CD4-positive, alpha-beta memory T cell (primary cell): Measurements from ENCODE around the gene ZNF341. TPM values are rescaled to one million over a fixed set of nuclear protein-coding genes. Genes with fewer than 3 reads are reported as not detected.

Experiments
- CTCF ChIA-PET: fragments of 350-600 bp; sonication (Branson Sonifier 250); formaldehyde crosslinking; loops from one replicate; lab custom pipeline; 2021; ENCODE audit warnings: inconsistent platforms; ENCODE audit not compliant: partially characterized antibody; lab: Charles Lee
- POLR2A ChIA-PET: fragments of 350-600 bp; sonication (Branson Sonifier 250); formaldehyde crosslinking; loops from one replicate; lab custom pipeline; 2021; ENCODE audit not compliant: partially characterized antibody; lab: Charles Lee
- DNase-seq, 5 donors: peaks; one replicate each; pipeline versions ENCODE4 v3.0.0 to v3.0.0-alpha.2; 2020 to 2022; ENCODE audit warnings: mixed read lengths in 1 of 5
- H3K27ac ChIP-seq: one replicate; pipeline ENCODE4 v1.7.0; 2013; ENCODE audit warnings: low read depth, low read length
- H3K27me3 ChIP-seq: 2 replicates; pipeline ENCODE4 v1.7.0; 2013; ENCODE audit warnings: mild to moderate bottlenecking, low read length, moderate library complexity; ENCODE audit not compliant: insufficient read depth
- H3K36me3 ChIP-seq: 2 replicates; pipeline ENCODE4 v1.7.0; 2013; ENCODE audit warnings: mild to moderate bottlenecking, low read length, moderate library complexity; ENCODE audit not compliant: insufficient read depth
- H3K4me1 ChIP-seq: 2 replicates; pipeline ENCODE4 v1.7.0; 2013; ENCODE audit warnings: mild to moderate bottlenecking, low read length, moderate library complexity; ENCODE audit not compliant: insufficient read depth
- H3K4me3 ChIP-seq, 2 donors: one replicate each; pipeline ENCODE4 v1.7.0; 2013; ENCODE audit warnings: low read length in 2 of 2, mild to moderate bottlenecking in 1 of 2
- H3K9me3 ChIP-seq, 2 donors: one replicate each; pipeline ENCODE4 v1.7.0; 2013; ENCODE audit warnings: low read length in 2 of 2, control low read depth in 1 of 2; ENCODE audit not compliant: control insufficient read depth in 1 of 2
- H3K27ac Mint-ChIP-seq, 7 donors: one replicate each; pipeline ENCODE4 v1.8.0; 2020 to 2021; ENCODE audit warnings: mixed read lengths in 7 of 7, mild to moderate bottlenecking in 6 of 7, inconsistent platforms in 3 of 7, moderate library complexity in 3 of 7
- H3K27me3 Mint-ChIP-seq, 2 donors: one replicate each; pipeline ENCODE4 v1.8.0; 2020 to 2021; ENCODE audit warnings: mixed read lengths in 2 of 2
- H3K36me3 Mint-ChIP-seq, 2 donors: one replicate each; pipeline ENCODE4 v1.8.0; 2020 to 2021; ENCODE audit warnings: mixed read lengths in 2 of 2, inconsistent platforms in 1 of 2, mild to moderate bottlenecking in 1 of 2
- H3K4me1 Mint-ChIP-seq, 4 donors: one replicate each; pipeline ENCODE4 v1.8.0; 2020 to 2021; ENCODE audit warnings: mixed read lengths in 4 of 4, mild to moderate bottlenecking in 1 of 4
- H3K4me3 Mint-ChIP-seq, 8 donors: one replicate each; pipeline ENCODE4 v1.8.0; 2020 to 2021; ENCODE audit warnings: mixed read lengths in 8 of 8, mild to moderate bottlenecking in 7 of 8, moderate library complexity in 6 of 8, inconsistent platforms in 3 of 8
- H3K9me3 Mint-ChIP-seq, 8 donors: one replicate each; pipeline ENCODE4 v1.8.0; 2020 to 2021; ENCODE audit warnings: mixed read lengths in 8 of 8, mild to moderate bottlenecking in 5 of 8, inconsistent platforms in 3 of 8, moderate library complexity in 1 of 8
- intact Hi-C: fragments of 100-400 bp; cut with micrococcal nuclease; formaldehyde crosslinking; loops from one replicate; pipeline ENCODE4 v1.15.1; 2023
- polyA plus RNA-seq, 2 donors: library from polyadenylated mRNA; unstranded; fragments of 300-500 nt; fragmentation: Illumina TruSeq; gene quantifications; one replicate each; pipeline ENCODE4 v1.2.3, GENCODE V29; 2021
- total RNA-seq, 2 experiments: library from RNA; stranded (reverse); gene quantifications; one replicate each; pipeline ENCODE4 v1.2.3, GENCODE V29; 2021

ZNF341 gene
- total and polyA plus RNA-seq, 4 experiments from 2014 or later: 1.5 to 5.0 (median 3.6) TPM

DNA sequence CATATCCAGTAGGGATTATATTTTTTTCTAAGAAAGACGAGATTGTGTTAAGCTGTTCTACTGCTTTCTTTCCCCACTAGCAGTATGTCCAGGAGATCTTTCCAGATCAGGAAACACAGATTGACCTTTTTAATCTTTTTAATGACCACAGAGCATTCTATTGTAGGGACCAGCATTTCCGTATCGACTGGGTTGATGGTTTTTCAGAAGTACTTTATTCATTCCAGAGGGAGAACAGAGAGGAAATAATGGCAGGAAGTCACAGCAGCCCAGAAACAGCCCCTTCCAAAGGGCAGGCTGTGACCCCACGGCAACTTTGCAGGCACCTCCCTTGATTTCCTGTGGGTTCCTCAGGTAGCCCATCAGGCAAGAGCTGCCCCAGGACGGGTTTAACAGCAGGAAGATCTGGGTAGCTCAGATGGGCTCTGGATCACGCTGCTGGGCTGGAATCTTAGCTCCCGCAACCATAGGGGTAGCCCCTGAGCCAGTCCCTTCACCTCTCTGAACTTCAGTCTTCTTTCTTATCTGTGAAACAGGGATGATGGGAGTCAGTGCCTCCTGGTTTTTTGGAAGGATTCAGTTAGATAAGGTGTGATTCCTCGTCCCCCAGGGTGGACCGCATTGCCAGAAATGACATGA lies 55.6 kb downstream of the ZNF341 start:
- no peak overlapping the region for H3K4me3 ChIP-seq
- intact Hi-C loops: no loop called here
- H3K27me3 ChIP-seq: no peaks in the 10 kb centered on the region
- Mint-ChIP-seq H3K27ac (peak overlapping the region in 3 of 7 donors; percentile 35 to 83 (median 57)), H3K27me3 (no peaks in the 10 kb centered on the region), H3K4me3 (peak overlapping the region in 2 of 8 donors; percentile 12 to 42), H3K9me3 (no peaks in the 10 kb centered on the region), H3K4me1 (peaks cover 15 to 28% (median 18%) of the 10 kb centered on the region in 4 donors), H3K36me3 (peaks cover 14 to 27% of the 10 kb centered on the region in 2 donors)
- peaks cover 3% of the 10 kb centered on the region for H3K36me3 ChIP-seq
- H3K4me1 ChIP-seq: peaks cover 18% of the 10 kb centered on the region
- ChIA-PET CTCF (no interaction called here), POLR2A (no interaction called here)
- H3K9me3 ChIP-seq: no peaks in the 10 kb centered on the region
- no peak overlapping the region for H3K27ac ChIP-seq
- DNase-seq: no peak

DNA sequence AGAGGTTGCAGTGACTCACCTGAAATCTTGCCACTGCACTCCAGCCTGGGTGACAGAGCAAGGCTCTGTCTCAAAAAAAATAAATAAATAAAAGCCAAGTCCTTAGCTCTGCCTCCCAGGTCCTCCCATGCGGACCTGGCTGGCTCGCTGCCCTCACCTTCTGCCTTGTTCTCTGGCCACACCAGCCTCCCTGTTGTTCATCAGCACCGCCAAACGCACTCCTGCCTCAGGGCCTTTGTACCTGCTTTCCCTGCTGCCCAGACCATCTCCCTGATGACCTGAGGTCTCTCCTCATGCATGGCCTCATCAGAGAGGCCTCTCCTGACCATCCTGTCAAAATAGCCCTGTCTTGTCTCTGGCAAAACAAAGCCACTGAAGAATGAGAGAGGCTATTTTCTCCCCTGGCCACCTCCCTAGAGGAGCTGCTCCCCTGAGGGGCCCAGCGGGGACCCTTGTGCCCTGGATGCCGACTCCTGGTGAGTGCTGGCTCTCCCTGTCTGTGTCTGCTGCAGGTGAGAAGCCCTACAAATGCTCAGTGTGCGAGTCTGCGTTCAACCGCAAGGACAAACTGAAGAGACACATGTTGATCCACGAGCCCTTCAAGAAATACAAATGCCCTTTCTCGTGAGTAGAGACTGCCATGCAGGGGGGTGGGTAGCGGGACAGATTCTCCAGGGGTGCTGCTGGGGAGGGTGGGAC lies 56.7 kb downstream of the ZNF341 start:
- peaks cover 3% of the 10 kb centered on the region for H3K36me3 ChIP-seq
- H3K27me3 Mint-ChIP-seq: no peaks in the 10 kb centered on the region
- peaks cover 18% of the 10 kb centered on the region for H3K4me1 ChIP-seq
- H3K27ac Mint-ChIP-seq: peak overlapping the region in 2 of 7 donors; percentile 83 to 94
- CTCF ChIA-PET: interaction anchor here (1.4 to 8.3 kb wide), 2 partner anchors 126 to 340 kb away, joined by 3 to 80 read pairs; no protein-coding TSS in a partner anchor
- no peaks in the 10 kb centered on the region for H3K9me3 ChIP-seq
- no peaks in the 10 kb centered on the region for H3K27me3 ChIP-seq
- peaks cover 15 to 27% (median 18%) of the 10 kb centered on the region in 4 donors for H3K4me1 Mint-ChIP-seq
- POLR2A ChIA-PET: interaction anchor here (1.4 kb wide), 1 partner anchor 205 kb away, joined by 3 read pairs; no protein-coding TSS in a partner anchor
- H3K27ac ChIP-seq: no peak overlapping the region
- H3K4me3 ChIP-seq: no peak overlapping the region
- H3K4me3 Mint-ChIP-seq: peak overlapping the region in 1 of 8 donors; percentile 54
- peaks cover 8 to 21% of the 10 kb centered on the region in 2 donors for H3K36me3 Mint-ChIP-seq
- intact Hi-C loops: no loop called here
- no peaks in the 10 kb centered on the region for H3K9me3 Mint-ChIP-seq
- DNase-seq: no peak

- POLR2A ChIA-PET: interaction anchor here (1.4 kb wide), 1 partner anchor 204 kb away, joined by 3 read pairs; no protein-coding TSS in a partner anchor
- DNase-seq: no peak
- Mint-ChIP-seq H3K27me3 (no peaks in the 10 kb centered on the region), H3K36me3 (peaks cover 8 to 21% of the 10 kb centered on the region in 2 donors), H3K9me3 (no peaks in the 10 kb centered on the region), H3K4me1 (peaks cover 15 to 27% (median 18%) of the 10 kb centered on the region in 4 donors), H3K27ac (peak overlapping the region in 1 of 7 donors; percentile 61), H3K4me3 (no peak overlapping the region)
- Histone ChIP-seq H3K4me3 (no peak overlapping the region), H3K27me3 (no peaks in the 10 kb centered on the region), H3K9me3 (no peaks in the 10 kb centered on the region), H3K4me1 (peaks cover 18% of the 10 kb centered on the region), H3K36me3 (peaks cover 3% of the 10 kb centered on the region), H3K27ac (no peak overlapping the region)
- CTCF ChIA-PET: interaction anchor here (0.9 to 8.3 kb wide), 3 partner anchors 125 to 340 kb away, joined by 3 to 80 read pairs (median 3); no protein-coding TSS in a partner anchor
- intact Hi-C loops: no loop called here
Measured at GRCh38 chr20:33789109-33789857, 57.5 kb downstream of the ZNF341 start.

- ChIA-PET CTCF (interaction anchor here (0.9 to 8.3 kb wide), 2 partner anchors 125 to 280 kb away, joined by 3 to 80 read pairs; no protein-coding TSS in a partner anchor), POLR2A (interaction anchor here (1.4 kb wide), 1 partner anchor 203 kb away, joined by 3 read pairs; no protein-coding TSS in a partner anchor)
- Mint-ChIP-seq H3K4me3 (no peak overlapping the region), H3K9me3 (no peaks in the 10 kb centered on the region), H3K4me1 (peaks cover 14 to 27% (median 18%) of the 10 kb centered on the region in 4 donors), H3K27ac (no peak overlapping the region), H3K27me3 (no peaks in the 10 kb centered on the region), H3K36me3 (peaks cover 8 to 21% of the 10 kb centered on the region in 2 donors)
- no peak overlapping the region for H3K4me3 ChIP-seq
- DNase-seq: no peak
- H3K9me3 ChIP-seq: no peaks in the 10 kb centered on the region
- no peaks in the 10 kb centered on the region for H3K27me3 ChIP-seq
- H3K27ac ChIP-seq: no peak overlapping the region
- peaks cover 3% of the 10 kb centered on the region for H3K36me3 ChIP-seq
- intact Hi-C loops: loop anchor here (5.0 kb wide), 1 partner anchor 277 kb away; no protein-coding TSS in a partner anchor
- H3K4me1 ChIP-seq: peaks cover 18% of the 10 kb centered on the region
Measured at GRCh38 chr20:33789858-33790182, 58.0 kb downstream of the ZNF341 start.

DNA sequence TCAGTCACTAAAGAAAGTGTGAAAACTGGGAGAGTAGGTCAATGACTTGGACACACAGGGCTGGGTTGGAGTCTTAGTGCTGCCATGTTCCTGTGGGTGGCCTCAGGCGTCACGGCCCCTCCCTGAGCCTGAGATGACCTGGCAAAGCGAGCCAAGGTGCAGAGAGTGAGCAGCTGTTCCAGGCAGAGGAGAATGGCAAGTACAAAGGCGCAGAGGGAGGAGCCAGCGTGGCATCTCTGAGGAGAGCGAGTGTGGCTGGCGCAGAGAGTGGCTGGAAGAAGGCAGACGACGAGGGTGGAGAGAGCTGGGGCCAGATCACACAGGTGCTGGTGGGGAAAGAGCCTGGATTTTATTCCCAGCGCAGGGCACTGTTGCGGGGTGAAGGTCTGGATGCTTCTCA lies 58.8 kb downstream of the ZNF341 start:
- Mint-ChIP-seq H3K4me1 (peaks cover 12 to 23% (median 17%) of the 10 kb centered on the region in 4 donors), H3K27me3 (no peaks in the 10 kb centered on the region), H3K4me3 (no peak overlapping the region), H3K36me3 (peaks cover 8 to 21% of the 10 kb centered on the region in 2 donors), H3K27ac (peak overlapping the region in 2 of 7 donors; percentile 14 to 30), H3K9me3 (no peaks in the 10 kb centered on the region)
- DNase-seq: no peak
- Histone ChIP-seq H3K4me1 (peaks cover 18% of the 10 kb centered on the region), H3K27ac (no peak overlapping the region), H3K4me3 (no peak overlapping the region), H3K27me3 (no peaks in the 10 kb centered on the region), H3K36me3 (peaks cover 3% of the 10 kb centered on the region), H3K9me3 (no peaks in the 10 kb centered on the region)
- ChIA-PET CTCF (interaction anchor here (1.1 to 8.3 kb wide), 5 partner anchors 36 to 278 kb away, joined by 3 to 80 read pairs (median 13); no protein-coding TSS in a partner anchor), POLR2A (no interaction called here)
- intact Hi-C loops: loop anchor here (5.0 kb wide), 1 partner anchor 277 kb away; no protein-coding TSS in a partner anchor

GRCh38 chr20:33791021-33791420 lies 59.2 kb downstream of the ZNF341 start:
- Mint-ChIP-seq H3K27me3 (no peaks in the 10 kb centered on the region), H3K36me3 (peaks cover 8 to 21% of the 10 kb centered on the region in 2 donors), H3K4me1 (peaks cover 10 to 20% (median 17%) of the 10 kb centered on the region in 4 donors), H3K9me3 (no peaks in the 10 kb centered on the region), H3K27ac (no peak overlapping the region), H3K4me3 (no peak overlapping the region)
- H3K4me3 ChIP-seq: no peak overlapping the region
- peaks cover 3% of the 10 kb centered on the region for H3K36me3 ChIP-seq
- no peaks in the 10 kb centered on the region for H3K27me3 ChIP-seq
- no peak overlapping the region for H3K27ac ChIP-seq
- intact Hi-C loops: loop anchor here (5.0 kb wide), 1 partner anchor 276 kb away; no protein-coding TSS in a partner anchor
- CTCF ChIA-PET: interaction anchor here (0.9 to 8.3 kb wide), 7 partner anchors 24 to 322 kb away, joined by 3 to 80 read pairs (median 4); no protein-coding TSS in a partner anchor
- POLR2A ChIA-PET: no interaction called here
- H3K4me1 ChIP-seq: peaks cover 17% of the 10 kb centered on the region
- DNase-seq: no peak
- H3K9me3 ChIP-seq: no peaks in the 10 kb centered on the region
